GM13976 (cell line): Measurements from ENCODE around the gene STK24.

ENCODE experiments used
- DNase-seq: peaks from one replicate; pipeline ENCODE4 v3.0.0; 2012; ENCODE audit warnings: low spot score
- CTCF ChIP-seq: IDR thresholded peaks from 2 replicates; pipeline ENCODE4 v1.5.1; 2012; ENCODE audit warnings: borderline replicate concordance, mild to moderate bottlenecking; ENCODE audit not compliant: insufficient read depth; ENCODE audit errors: extremely low read depth, missing control alignments, control extremely low read depth
- in situ Hi-C: fragments of 300-500 bp; cut with MboI; formaldehyde crosslinking; loops from one replicate; pipeline ENCODE4 v1.12.0; 2022; ENCODE audit warnings: low sequenced_read_pairs, mixed read lengths, inconsistent platforms; ENCODE audit not compliant: unreplicated experiment

STK24 gene

GRCh38 chr13:98447130-98447529, 129.8 kb downstream of the STK24 start:
- no peak for DNase-seq
- in situ Hi-C loops: loop anchor here (5.0 kb wide), 1 partner anchor 210 kb away; no protein-coding TSS in a partner anchor

GRCh38 chr13:98446234-98446621, 130.7 kb downstream of the STK24 start:
- DNase-seq: peak; percentile 45
- in situ Hi-C loops: loop anchor here (5.0 kb wide), 1 partner anchor 211 kb away; no protein-coding TSS in a partner anchor
- TF ChIP-seq CTCF: no peak

More at GRCh38 chr13:98447130-98447529, 129.8 kb downstream of the STK24 start:
- TF ChIP-seq CTCF: no peak

DNA sequence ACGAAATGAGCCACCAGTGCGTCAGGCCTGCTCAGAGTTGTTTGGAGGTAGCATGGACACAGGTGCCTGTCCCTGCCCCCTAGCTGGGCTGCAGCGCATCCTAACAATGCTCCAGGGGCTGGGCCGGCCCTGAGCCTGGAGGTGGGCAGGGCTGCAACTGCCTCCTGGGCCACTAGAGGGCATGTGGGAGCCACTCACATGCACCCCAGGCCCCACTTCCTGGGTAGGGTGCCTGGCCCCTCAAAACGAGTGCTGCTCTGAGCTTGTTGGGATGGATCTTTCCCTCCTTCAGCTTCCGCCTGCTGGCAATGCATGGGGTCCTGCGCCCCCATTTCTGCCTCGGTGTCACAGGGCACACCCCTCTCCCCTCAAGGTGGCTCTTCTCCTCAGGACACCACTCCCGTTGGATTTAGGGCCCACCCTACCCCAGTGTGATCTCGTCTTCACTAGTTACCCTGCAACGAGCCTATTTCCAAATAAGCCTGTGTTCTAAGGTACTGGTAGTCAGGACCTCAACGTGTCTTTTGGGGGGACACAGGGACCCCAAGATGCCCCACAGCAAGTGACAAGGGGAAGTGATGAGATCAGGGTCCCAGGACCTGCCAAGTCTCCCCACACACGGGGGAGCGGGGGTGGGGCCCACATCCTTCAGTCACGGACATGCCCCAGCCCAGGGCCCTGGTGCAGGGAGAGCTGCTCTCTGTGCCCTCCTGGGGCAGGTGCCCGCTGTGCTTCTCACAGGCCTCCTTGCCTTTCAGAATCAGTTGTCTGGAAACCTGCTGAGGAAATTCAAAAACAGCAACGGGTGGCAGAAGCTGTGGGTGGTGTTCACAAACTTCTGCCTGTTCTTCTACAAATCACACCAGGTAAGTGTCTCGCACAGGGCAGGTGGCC, 131.3 kb downstream of the STK24 start:
- in situ Hi-C loops: loop anchor here (5.0 kb wide), 1 partner anchor 212 kb away; no protein-coding TSS in a partner anchor

DNA sequence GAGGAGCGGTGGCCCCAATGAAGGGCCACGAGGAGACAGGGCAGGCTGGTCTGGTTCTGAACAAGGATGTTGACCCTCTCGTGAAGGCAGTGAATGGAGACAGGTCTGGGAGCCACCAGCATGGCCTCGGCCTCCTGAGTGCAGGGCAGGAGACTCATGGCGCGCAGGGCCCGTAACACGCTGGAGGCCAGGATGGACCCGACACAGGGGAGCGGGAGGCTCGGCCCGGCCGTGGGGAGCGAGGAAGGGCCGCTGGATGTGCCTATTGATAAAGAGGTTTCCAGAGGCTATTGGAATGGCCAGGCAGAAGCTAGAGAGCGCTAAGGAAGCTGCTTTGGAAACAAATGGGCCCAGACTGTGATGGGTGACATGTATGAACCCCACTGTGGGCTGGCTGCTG, 132.5 kb downstream of the STK24 start:
- TF ChIP-seq CTCF: no peak
- DNase-seq: no peak
- in situ Hi-C loops: no loop called here

More for the DNA sequence above, 131.3 kb downstream of the STK24 start:
- peak; percentile 92 for DNase-seq
- peak; percentile 95 for TF ChIP-seq CTCF

GRCh38 chr13:98443800-98444325, 133.0 kb downstream of the STK24 start:
- DNase-seq: no peak
- in situ Hi-C loops: no loop called here
- no peak for TF ChIP-seq CTCF

GRCh38 chr13:98443329-98443728, 133.6 kb downstream of the STK24 start:
- in situ Hi-C loops: no loop called here
- DNase-seq: no peak
- no peak for TF ChIP-seq CTCF
